Fibroblast of skin of scalp (primary cell): ENCODE data around the gene FLG. TPM values are rescaled to one million over a fixed set of nuclear protein-coding genes. Genes with fewer than 3 reads are reported as not detected.
A peak's percentile ranks its signal among the peaks of the same experiment; 100 is the strongest.
"Not testable (repeated sequence)": the region's sequence is repeated elsewhere in the genome, so short reads cannot be mapped to it uniquely, and the experiment has no call there.

Source experiments
- DNase-seq: peaks from one replicate; pipeline ENCODE4 v3.0.0-alpha.2; 2013
- polyA plus RNA-seq, 2 experiments: library from polyadenylated mRNA; unstranded; fragments of 120-200 nt; gene quantifications; one replicate each; pipeline ENCODE4 v1.2.1, GENCODE V29; 2013; ENCODE audit not compliant: insufficient read length in 2 of 2

Gene FLG
- 0.49 TPM for polyA plus RNA-seq (2013, experiment 1 of 2; ENCODE audit: insufficient read length)
- 0.59 TPM for polyA plus RNA-seq (2013, experiment 2 of 2; ENCODE audit: insufficient read length)

DNA sequence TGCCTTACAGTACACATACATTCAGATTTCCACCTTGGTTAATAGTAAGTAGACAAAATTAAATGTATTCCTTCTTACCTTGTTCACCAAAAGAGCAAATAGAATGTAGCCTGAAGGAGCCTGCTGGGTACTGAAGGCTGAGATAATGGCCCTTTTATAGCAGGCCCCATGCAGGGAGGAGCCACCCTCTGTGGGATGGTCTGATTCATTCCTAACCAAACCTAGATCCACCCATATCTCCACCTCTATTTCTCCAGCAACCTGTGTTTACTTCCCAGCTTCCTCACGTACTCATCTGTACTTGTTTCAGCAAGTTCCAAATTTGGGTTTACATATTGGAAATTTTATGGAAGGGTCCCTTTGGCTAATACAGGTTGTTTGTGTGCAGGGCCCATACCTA, at the start of gene FLG:
FLG (minus strand) TSS at position 129 of the 400 bp plus-strand sequence. CDS start 9,783 bp downstream, outside the sequence.
- no peak for DNase-seq

DNA sequence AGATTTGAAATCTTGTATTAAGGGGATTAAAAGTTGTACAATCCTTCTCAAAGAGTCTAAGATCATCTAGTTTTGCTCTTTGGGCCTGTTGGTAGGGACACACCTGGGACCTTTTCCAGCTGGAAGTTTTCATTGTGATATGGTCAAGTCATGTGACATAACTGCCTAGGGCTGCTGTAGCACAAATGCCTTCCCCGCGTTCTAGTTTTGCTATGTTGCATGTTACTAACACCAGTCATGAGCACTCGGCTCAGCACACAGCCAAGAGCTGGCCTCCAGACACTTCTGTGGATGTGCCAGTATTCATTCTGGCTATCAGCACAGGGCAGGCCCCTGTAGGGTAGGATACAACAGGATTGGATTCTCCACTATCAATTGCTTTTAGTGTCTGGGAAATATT, 49.4 kb upstream of the FLG start:
- DNase-seq: no peak

DNA sequence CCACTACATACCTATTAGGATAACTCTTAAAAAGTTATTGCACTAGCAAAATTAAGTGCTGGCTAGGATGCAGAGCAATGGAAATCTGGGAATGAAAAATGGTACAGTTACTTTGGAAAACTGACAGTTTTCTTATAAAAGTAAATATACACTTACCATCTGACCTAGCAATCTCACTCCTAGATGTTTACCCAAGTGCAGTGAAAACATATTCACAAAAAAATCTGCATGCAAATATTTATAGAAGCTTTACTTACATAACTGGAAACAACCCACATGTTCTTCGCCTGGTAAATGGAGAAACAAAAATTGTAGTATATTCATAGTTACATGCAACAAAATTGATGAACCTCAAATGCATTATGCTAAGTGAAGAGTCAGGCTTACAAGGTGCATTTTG, 47.6 kb upstream of the FLG start:
- no peak for DNase-seq

DNA sequence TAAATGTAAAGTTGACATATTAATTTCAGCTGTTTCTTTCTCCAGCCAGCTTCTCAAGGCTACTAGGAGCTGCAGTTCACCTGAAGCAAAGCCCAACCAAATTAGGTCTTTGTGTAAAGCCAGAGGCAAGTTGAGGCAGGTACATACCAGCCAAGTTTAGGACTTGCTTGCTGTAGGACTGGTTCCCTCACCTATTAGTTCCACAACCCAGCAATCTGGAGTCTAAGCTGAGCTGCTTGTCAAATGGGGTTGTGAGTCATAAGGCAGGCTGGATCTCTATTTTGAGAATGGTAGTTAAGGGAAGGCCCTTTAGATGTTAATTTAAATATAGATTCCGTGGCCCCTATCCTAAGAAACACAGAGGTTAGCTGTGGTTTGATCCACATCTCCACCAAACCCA, 42.4 kb upstream of the FLG start:
- DNase-seq: no peak

DNA sequence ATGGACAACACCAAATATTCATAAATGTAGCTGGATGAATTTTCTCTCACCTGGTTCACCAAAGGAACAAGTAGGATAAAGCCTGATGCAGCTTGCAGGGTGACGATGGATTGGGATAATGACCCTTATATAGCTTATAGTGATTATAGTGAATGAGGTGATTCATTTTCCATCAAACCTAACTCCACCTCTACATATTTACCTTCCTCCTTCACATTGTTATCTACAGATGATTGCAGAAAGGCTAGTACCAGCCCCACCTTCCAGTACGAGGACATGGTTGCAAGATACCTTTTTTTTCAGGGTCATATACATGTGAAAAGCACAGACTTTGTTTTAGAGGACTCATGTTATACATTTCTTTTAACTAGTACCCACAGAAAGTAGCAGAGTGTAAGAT, 34.9 kb upstream of the FLG start, which contains the start of gene FLG2:
FLG2 (minus strand) TSS at position 101 of the 400 bp plus-strand sequence. CDS start 1,122 bp downstream, outside the sequence.
- DNase-seq: no peak

DNA sequence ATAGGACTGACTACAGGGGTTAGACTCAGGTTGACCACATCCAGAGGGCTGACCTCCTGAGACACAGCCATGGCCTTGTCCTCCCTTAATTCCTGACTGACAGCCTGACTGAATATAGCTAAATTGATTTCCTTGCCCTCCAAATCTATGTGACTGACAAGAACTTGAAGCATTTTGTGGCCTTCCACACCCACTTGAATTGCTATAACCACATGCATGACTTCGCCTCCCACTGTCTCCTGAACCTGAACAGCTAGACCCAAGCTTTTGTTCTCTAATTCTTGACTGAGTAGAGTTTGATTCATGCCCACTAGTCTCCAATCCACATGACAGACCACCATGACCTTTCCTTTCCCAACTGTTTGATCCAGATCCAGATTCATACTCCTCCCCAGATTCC, 31.7 kb upstream of the FLG start:
- no peak for DNase-seq

DNA sequence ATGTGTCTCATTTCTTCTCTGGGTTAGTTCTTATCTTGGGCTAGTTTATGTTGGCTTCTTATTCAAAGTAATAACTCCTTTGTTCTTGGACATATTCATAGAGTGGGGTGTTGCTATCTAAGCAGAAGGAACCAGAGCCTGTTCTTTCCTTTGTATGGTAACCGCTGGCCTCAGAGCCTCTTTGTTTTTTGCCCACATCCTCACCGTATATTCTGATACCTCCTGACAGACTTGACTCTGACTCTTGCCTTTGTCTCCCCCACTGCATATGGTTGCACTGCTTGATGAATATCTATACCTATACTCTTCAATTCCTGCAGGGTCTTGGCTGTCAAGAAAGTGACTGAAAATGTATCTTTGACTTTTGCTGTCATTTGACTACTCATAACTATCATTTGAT, 24.6 kb upstream of the FLG start:
- DNase-seq: no peak

DNA sequence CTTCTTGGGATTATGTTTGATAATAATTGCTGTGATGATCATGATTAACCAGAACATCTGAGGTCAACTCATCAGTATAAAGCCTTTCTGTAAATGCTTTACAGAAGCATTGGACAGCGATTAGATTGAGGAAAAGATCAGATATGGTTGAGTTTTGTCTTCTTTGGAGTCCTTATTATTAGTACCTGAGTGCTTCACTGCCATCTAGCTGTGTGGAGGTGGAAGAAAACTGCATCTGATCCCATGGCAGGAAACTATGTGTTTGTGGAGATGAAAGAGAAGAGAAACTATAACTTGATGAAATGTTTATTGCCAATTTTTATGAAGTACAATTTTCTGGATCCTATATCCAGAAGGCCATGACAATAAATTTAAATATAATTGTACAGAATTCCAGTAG, 23.4 kb upstream of the FLG start:
- DNase-seq: no peak

DNA sequence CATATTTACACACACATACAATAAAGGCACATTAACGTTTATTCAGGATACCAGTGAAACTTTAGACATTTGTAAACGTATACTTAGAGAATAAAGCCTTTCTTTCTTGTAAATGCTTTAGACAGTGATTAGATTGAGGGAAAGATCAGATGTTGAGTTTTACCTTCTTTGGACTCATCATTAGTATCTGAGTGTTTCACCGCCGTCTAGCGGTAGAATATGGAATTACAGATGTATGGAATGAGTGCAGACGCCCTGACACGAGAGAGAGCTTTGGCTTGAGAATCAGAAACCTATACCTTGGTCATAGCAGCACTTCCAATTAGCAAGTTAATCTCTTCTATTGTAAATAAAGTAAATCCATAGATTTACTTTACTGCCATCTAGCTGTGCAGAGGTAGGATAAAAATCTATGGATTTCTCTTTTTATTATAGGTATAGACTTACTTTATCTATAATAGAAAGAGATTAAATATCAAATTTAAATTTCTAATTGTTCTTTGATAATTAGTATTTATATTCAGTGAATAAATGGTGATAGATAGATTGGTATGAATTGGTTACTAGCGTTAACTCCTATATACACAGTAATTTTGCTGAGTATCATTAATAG, 22.2 kb upstream of the FLG start:
- DNase-seq: peak; percentile 66

DNA sequence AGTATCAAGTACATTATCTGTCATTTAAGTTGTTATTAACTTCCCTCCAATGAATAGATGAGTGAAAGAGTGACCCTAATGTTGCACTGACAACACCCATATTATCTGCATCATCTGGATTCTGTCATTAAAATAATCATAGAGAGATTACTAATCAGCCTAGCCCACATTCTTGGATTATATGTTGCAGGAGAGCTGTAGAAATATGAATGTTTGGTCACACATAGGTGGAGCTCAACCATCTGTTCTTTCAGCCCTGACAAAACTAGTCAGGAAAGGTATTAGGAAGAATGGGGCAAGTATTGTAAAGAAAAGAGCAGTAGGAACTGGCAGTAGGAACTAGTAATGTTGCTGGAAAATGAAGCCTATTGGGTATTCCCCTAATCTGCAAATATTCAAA, 19.4 kb upstream of the FLG start:
- no peak for DNase-seq

DNA sequence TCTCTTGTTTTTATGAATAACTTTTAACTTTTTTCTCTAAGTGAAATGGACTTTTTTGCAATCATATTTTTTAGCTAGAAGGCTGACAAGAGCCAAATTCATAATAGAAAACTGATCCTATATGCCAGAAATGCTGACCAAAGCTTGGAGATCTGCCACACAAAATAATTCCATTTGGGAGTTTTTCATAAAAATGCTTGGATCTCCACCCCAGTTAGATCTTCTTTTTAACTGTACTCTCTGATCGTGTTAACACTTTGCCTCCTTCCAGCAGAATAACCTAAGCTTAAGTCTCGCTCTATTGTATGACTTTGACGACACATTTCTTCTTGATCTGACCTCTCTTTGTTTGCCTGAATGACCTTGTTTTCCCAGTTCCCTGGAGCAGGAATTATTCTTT, 18.0 kb upstream of the FLG start:
- peak; percentile 43 for DNase-seq

DNA sequence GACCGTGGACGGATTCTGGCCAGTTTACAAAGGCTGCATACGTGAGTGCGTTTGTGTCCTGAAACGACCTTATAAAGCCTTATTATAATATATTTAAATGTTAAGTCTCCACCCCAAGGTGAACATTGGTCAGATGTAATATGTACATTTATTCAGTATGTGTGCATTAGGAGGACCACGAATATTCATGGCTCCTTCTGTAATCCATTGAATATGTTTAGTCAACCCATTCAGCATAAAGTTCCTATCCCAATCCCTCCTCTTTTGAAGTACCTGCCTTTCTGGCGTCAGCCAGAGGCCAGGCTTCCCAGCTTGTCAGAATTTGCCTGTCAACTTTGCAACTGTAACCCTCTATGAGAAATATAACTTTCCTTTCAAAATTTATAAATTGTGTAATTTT, 10.4 kb upstream of the FLG start:
- no peak for DNase-seq

DNA sequence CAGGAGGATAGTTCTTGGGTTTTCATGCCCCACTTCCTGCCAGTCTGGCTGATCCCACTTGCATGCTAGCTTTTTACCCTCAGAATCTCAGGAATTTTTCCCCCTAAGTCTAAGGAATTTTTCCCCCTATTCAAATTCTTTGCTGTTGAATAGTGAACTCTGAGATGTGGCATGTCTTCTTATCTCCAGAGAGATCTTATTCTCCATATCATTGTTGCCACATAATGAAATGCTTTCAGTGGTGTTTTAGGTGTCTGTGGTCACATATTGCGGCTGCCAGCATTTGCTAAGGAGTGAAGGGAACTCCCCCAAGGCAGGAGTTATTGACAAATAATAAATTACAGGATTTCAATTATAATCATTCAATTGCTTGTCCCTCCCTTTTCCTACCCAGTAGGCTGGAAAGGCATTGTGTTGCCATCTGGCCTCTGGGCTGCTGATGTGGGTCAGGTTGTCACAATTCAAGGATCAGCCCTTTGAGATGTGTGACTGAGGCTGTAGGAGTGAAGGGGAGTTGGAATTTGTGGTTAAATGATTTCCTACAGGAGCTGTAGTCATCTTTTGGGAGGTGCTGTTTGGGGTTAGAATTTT, 3.9 kb upstream of the FLG start:
- peak; percentile 69 for DNase-seq

DNA sequence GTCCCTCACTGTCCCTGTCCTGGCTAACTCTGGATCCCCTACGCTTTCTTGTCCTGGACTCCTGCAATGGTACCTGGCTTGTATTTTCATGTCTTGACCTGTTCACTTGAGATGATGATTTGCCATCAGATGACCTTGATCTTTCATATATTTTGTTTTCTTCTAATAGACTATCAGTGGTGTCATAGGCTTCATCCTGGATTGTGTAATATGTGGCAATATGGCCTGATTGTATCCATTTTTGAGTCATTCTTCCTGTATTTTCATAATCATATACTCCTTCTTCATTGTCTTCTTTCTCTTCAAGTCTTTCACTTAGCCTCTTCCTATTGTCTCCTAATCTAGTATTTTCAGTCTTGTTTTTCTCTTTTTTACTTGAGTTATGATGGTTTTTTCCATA, 11.1 kb downstream of the FLG start:
- no peak for DNase-seq

DNA sequence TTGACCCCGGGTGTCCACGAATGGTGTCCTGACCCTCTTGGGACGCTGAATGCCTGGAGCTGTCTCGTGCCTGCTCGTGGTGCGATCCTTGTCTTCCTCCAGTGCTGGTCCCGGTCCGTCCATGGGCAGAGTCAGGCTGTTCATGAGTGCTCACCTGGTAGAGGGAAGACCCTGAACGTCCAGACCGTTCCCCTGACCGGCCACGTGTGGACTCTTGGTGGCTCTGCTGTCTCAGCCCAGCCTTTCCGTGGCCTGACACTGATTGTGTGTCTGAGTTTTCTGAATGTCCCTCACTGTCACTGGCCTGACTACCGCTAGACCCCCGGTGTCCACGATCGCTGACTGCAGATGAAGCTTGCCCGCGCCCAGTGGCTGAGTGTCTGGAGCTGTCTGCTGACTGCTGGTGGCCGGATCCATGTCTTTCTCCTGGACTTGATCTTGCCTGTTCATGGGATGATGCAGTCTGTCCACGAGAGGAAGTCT, 11.7 kb downstream of the FLG start:
- no peak for DNase-seq

DNA sequence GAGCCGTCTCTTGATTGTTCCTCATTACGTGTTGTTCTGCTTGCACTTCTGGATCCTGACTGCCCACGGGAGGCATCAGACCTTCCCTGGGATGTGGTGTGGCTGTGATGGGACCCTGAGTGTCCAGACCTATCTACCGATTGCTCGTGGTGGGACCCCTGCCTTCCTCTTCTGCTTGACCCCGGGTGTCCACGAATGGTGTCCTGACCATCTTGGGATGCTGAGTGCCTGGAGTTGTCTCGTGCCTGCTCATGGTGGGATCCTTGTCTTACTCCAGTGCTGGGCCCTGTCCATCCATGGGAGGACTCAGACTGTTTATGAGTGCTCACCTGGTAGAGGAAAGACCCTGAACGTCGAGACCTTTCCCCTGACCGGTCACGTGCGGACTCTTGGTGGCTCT, 12.9 kb downstream of the FLG start:
- DNase-seq: not testable (repeated sequence)

DNA sequence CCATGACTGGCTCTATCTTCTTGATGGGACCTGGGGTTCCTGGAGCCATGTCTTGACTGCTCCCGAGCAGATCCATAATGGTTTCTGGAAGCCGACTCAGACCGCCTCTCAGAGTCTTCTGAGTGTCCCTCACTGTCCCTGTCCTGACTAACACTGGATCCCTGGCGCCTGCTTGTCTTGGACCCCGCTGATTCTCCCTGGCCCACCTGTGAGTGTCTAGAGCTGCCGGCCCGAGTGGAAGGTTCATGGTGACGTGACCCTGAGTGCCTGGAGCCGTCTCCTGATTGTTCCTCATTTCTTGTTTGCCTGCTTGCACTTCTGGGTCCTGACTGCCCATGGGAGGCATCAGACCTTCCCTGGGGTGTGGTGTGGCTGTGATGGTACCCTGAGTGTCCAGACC, 15.1 kb downstream of the FLG start:
- no peak for DNase-seq

DNA sequence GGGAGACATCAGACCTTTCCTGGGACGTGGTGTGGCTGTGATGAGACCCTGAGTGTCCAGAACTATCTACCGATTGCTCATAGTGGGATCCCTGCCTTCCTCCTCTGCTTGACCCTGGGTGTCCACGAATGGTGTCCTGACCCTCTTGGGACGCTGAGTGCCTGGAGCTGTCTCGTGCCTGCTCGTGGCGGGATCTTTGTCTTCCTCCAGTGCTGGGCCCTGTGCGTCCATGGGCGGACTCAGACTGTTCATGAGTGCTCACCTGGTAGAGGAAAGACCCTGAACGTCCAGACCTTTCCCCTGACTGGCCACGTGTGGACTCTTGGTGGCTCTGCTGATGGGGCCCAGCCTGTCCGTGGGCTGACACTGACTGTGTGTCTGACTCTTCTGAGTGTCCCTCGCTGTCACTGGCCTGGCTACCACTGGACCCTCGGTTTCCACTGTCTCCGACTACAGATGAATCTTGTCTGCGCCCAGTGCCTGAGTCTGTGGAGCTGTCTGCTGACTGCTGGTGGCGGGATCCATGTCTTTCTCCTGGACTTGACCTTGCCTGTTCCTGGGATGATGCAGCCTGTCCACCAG, 15.6 kb downstream of the FLG start:
- not testable (repeated sequence) for DNase-seq

DNA sequence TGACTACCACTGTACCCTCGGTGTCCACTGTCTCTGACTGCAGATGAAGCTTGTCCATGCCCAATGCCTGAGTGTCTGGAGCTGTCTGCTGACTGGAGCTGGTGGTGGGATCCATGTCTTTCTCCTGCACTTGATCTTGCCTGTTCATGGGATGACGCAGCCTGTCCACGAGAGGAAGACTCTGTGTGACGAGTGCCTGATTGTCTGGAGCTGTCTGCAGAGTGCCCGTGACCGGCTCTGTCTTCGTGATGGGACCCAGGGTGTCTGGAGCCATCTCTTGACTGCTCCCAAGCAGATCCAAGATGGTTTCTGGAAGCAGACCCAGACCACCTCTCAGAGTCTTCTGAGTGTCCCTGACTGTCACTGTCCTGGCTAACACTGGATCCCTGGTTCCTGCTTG, 16.3 kb downstream of the FLG start:
- DNase-seq: not testable (repeated sequence)

DNA sequence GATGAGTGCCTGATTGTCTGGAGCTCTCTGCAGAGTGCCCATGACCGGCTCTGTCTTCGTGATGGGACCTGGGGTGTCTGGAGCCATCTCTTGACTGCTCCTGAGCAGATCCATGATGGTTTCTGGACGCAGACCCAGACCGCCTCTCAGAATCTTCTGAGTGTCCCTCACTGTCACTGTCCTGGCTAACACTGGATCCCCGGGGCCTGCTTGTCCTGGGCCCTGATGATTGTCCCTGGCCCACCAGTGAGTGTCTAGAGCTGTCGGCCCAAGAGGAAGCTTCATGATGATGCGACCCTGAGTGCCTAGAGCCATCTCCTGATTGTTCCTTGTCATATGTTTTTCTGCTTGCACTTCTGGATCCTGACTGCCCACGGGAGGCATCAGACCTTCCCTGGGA, 17.1 kb downstream of the FLG start:
- DNase-seq: not testable (repeated sequence)

DNA sequence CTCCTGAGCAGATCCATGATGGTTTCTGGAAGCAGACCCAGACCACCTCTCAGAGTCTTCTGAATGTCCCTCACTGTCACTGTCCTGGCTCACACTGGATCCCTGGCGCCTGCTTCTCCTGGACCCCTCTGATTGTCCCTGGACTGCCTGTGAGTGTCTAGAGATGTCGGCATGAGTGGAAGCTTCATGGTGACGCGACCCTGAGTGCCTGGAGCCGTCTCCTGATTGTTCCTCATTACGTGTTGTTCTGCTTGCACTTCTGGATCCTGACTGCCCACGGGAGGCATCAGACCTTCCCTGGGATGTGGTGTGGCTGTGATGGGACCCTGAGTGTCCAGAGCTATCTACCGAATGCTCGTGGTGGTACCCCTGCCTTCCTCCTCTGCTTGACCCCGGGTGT, 18.9 kb downstream of the FLG start:
- DNase-seq: not testable (repeated sequence)

DNA sequence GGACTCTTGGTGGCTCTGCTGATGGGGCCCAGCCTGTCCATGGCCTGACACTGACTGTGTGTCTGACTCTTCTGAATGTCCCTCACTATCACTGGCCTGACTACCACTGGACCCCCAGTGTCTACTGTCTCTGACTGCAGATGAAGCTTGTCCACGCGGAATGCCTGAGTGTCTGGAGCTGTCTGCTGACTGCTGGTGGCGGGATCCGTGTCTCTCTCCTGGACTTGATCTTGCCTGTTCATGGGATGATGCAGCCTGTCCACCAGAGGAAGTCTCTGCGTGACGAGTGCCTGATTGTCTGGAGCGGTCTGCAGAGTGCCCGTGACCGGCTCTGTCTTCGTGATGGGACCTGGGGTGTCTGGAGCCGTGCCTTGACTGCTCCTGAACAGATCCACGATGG, 20.3 kb downstream of the FLG start:
- not testable (repeated sequence) for DNase-seq

DNA sequence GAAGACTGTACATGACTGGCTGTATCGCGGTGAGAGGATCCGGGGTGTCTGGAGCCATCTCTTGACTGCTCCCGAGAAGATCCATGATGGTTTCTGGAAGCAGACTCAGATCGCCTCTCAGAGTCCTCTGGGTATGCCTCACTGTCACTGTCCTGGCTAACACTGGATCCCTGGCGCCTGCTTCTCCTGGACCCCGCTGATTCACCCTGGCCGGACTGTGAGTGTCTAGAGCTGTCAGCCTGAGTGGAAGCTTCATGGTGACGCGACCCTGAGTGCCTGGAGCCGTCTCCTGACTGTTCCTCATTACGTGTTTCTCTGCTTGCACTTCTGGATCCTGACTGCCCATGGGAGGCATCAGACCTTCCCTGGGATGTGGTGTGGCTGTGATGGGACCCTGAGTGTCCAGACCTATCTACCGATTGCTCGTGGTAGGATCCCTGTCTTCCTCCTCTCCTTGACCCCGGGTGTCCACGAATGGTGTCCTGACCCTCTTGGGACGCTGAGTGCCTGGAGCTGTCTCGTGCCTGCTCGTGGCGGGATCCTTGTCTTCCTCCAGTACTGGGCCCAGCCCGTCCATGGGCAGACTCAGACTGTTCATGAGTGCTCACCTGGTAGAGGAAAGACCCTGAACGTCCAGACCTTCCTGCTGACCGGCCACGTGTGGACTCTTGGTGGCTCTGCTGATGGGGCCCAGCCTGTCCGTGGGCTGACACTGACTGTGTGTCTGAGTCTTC, 21.7 kb downstream of the FLG start:
- not testable (repeated sequence) for DNase-seq
